ENCODE results near the gene MR1. TPM values are rescaled to one million over a fixed set of nuclear protein-coding genes. Genes with fewer than 3 reads are reported as not detected.

The MR1 gene
- total and polyA plus RNA-seq, 9 of the 15 experiments (the other 6 are each of a cell fraction or from before 2014, with no cell fraction given), result 9.7 to 21.7 (median 15.6) TPM

GRCh38 chr1:181089676-181090544 is 56.1 kb downstream of the MR1 start (continued):
- TF ChIP-seq ZBTB40 (IDR thresholded peaks at IDR 0.05), result peak; percentile 27; the same call in 1 of the 2 replicates
- TF ChIP-seq ZBTB40 (CRISPR knock-in tag; IDR thresholded peaks at IDR 0.05), result no peak
- no peak for TF ChIP-seq MEF2A (IDR thresholded peaks at IDR 0.05; ENCODE audit: control insufficient read depth, low read depth, low read length)
- no peak for TF ChIP-seq MCM3 (IDR thresholded peaks at IDR 0.05)
- TF ChIP-seq PBX2 (CRISPR knock-in tag; IDR thresholded peaks at IDR 0.05; ENCODE audit: low read depth), result no peak
- peak; percentile 67 for TF ChIP-seq PBX2 (tag; conservative IDR thresholded peaks at IDR 0.05; ENCODE audit: low read depth)
- no peak for TF ChIP-seq MTF1 (CRISPR knock-in tag; IDR thresholded peaks at IDR 0.05; ENCODE audit: borderline replicate concordance)
- TF ChIP-seq OTX1 (CRISPR knock-in tag; IDR thresholded peaks at IDR 0.05), result 0 out of 2 replicates have a peak, but pooled peaks have one; percentile 24
- TF ChIP-seq ZNF140 (CRISPR knock-in tag; IDR thresholded peaks at IDR 0.05), result 0 out of 2 replicates have a peak, but pooled peaks have one; percentile 30
- TF ChIP-seq MBD1 (CRISPR knock-in tag; IDR thresholded peaks at IDR 0.05), result no peak
- peak; percentile 55 for TF ChIP-seq GABPB1 (CRISPR knock-in tag; IDR thresholded peaks at IDR 0.05)
- TF ChIP-seq GATAD2A (IDR thresholded peaks at IDR 0.05), result peak; percentile 25; the same call in 1 of the 2 replicates
- TF ChIP-seq ZNF445 (CRISPR knock-in tag; IDR thresholded peaks at IDR 0.05; ENCODE audit: low read depth), result 0 out of 2 replicates have a peak, but pooled peaks have one; percentile 24
- TF ChIP-seq NEUROD1 (IDR thresholded peaks at IDR 0.05; ENCODE audit: borderline replicate concordance, low read depth, low read length, partially characterized antibody), result no peak
